HG03095 (cell line): ENCODE measurements around the gene ADAMTS1.

Source experiments
- ATAC-seq: cut with Tn5 transposase; IDR thresholded peaks from one replicate; pipeline ENCODE4 v1.9.1; 2021; ENCODE audit warnings: moderate library complexity; ENCODE audit not compliant: unreplicated experiment

Gene ADAMTS1

GRCh38 chr21:26845759-26846035 is 488 bp upstream of the ADAMTS1 start:
- ATAC-seq: no peak

- ATAC-seq: no peak
Observed at GRCh38 chr21:26844258-26845065, 747 bp downstream of the ADAMTS1 start.

- ATAC-seq: no peak
Observed at GRCh38 chr21:26843933-26844257, 1.3 kb downstream of the ADAMTS1 start.

GRCh38 chr21:26842974-26843932 is 2.0 kb downstream of the ADAMTS1 start:
- no peak for ATAC-seq

- ATAC-seq: no peak
Observed at GRCh38 chr21:26842300-26842699, 2.9 kb downstream of the ADAMTS1 start.

- ATAC-seq: no peak
Observed at GRCh38 chr21:26840912-26841311, 4.3 kb downstream of the ADAMTS1 start.

- no peak for ATAC-seq
Observed at GRCh38 chr21:26840201-26840600, 5.0 kb downstream of the ADAMTS1 start.

GRCh38 chr21:26837539-26837938 is 7.7 kb downstream of the ADAMTS1 start:
- no peak for ATAC-seq

- ATAC-seq: no peak
Observed at GRCh38 chr21:26836528-26836927, 8.7 kb downstream of the ADAMTS1 start.

- no peak for ATAC-seq
Observed at GRCh38 chr21:26835714-26836265, 9.4 kb downstream of the ADAMTS1 start.

- ATAC-seq: no peak
Observed at GRCh38 chr21:26835027-26835713, 10.0 kb downstream of the ADAMTS1 start.

GRCh38 chr21:26834181-26834905 is 10.9 kb downstream of the ADAMTS1 start:
- ATAC-seq: no peak

- no peak for ATAC-seq
Observed at GRCh38 chr21:26833460-26833939, 11.7 kb downstream of the ADAMTS1 start.

- no peak for ATAC-seq
Observed at GRCh38 chr21:26833011-26833410, 12.2 kb downstream of the ADAMTS1 start.

- ATAC-seq: no peak
Observed at GRCh38 chr21:26832546-26832945, 12.7 kb downstream of the ADAMTS1 start.

- no peak for ATAC-seq
Observed at GRCh38 chr21:26826801-26827200, 18.4 kb downstream of the ADAMTS1 start.

- ATAC-seq: no peak
Observed at GRCh38 chr21:26820509-26820908, 24.7 kb downstream of the ADAMTS1 start.

- no peak for ATAC-seq
Observed at GRCh38 chr21:26819740-26820324, 25.4 kb downstream of the ADAMTS1 start.

- ATAC-seq: no peak
Observed at GRCh38 chr21:26818906-26819305, 26.3 kb downstream of the ADAMTS1 start.

GRCh38 chr21:26815197-26815596 is 30.0 kb downstream of the ADAMTS1 start:
- ATAC-seq: no peak
